Subcutaneous abdominal adipose tissue (tissue), 5 donors: ENCODE data around the gene JPH2.
A peak's percentile ranks its signal among the peaks of the same experiment; 100 is the strongest.

ENCODE experiments used
- H3K27ac ChIP-seq: one replicate; pipeline ENCODE4 v1.7.0; 2013; ENCODE audit warnings: low read depth, mild to moderate bottlenecking, inconsistent platforms, low read length, moderate library complexity
- H3K27me3 ChIP-seq, 5 donors: one replicate each; pipeline ENCODE4 v1.7.0; 2013; ENCODE audit warnings: low read length in 5 of 5, inconsistent platforms in 1 of 5; ENCODE audit not compliant: control insufficient read depth in 5 of 5, insufficient read depth in 4 of 5
- H3K36me3 ChIP-seq, 5 donors: one replicate each; pipeline ENCODE4 v1.7.0; 2013; ENCODE audit warnings: low read length in 5 of 5; ENCODE audit not compliant: control insufficient read depth in 5 of 5, insufficient read depth in 5 of 5
- H3K4me1 ChIP-seq, 5 donors: one replicate each; pipeline ENCODE4 v1.7.0; 2013; ENCODE audit warnings: low read length in 5 of 5, mild to moderate bottlenecking in 3 of 5, moderate library complexity in 1 of 5; ENCODE audit not compliant: control insufficient read depth in 5 of 5, insufficient read depth in 5 of 5
- H3K4me3 ChIP-seq, 5 donors: one replicate each; pipeline ENCODE4 v1.7.0; 2013; ENCODE audit warnings: low read length in 5 of 5, low read depth in 1 of 5
- H3K9ac ChIP-seq, 5 donors: one replicate each; pipeline ENCODE4 v1.7.0; 2013; ENCODE audit warnings: low read length in 5 of 5, mild to moderate bottlenecking in 4 of 5, moderate library complexity in 3 of 5
- H3K9me3 ChIP-seq, 5 donors: one replicate each; pipeline ENCODE4 v1.7.0; 2013; ENCODE audit warnings: low read length in 5 of 5; ENCODE audit not compliant: control insufficient read depth in 5 of 5
- donor health status: healthy.
- donor health status: healthy.
- donor health status: healthy.
- donor health status: healthy.
- donor health status: healthy.

The JPH2 gene

GRCh38 chr20:44181611-44182010, 5.4 kb downstream of the JPH2 start:
- Histone ChIP-seq H3K9ac (no peak overlapping the region), H3K4me1 (peaks cover 0 to 19% (median 1%) of the 10 kb centered on the region in 5 donors), H3K27ac (no peak overlapping the region), H3K9me3 (no peaks in the 10 kb centered on the region), H3K36me3 (no peaks in the 10 kb centered on the region), H3K4me3 (no peak overlapping the region), H3K27me3 (peaks cover 6 to 27% (median 11%) of the 10 kb centered on the region in 5 donors)

- no peak overlapping the region for H3K27ac ChIP-seq
- H3K27me3 ChIP-seq = peaks cover 5 to 26% (median 8%) of the 10 kb centered on the region in 5 donors
- peaks cover 0 to 14% (median 0%) of the 10 kb centered on the region in 5 donors for H3K4me1 ChIP-seq
- no peaks in the 10 kb centered on the region for H3K36me3 ChIP-seq
- no peak overlapping the region for H3K9ac ChIP-seq
- no peak overlapping the region for H3K4me3 ChIP-seq
- no peaks in the 10 kb centered on the region for H3K9me3 ChIP-seq
Observed at GRCh38 chr20:44180814-44181213, 6.2 kb downstream of the JPH2 start.

GRCh38 chr20:44176833-44177534, 10.0 kb downstream of the JPH2 start:
- Histone ChIP-seq H3K27ac (no peak overlapping the region), H3K4me1 (peaks cover 0 to 14% (median 0%) of the 10 kb centered on the region in 5 donors), H3K4me3 (no peak overlapping the region), H3K36me3 (no peaks in the 10 kb centered on the region), H3K9ac (no peak overlapping the region), H3K27me3 (peaks cover 0 to 23% (median 5%) of the 10 kb centered on the region in 5 donors), H3K9me3 (no peaks in the 10 kb centered on the region)

- Histone ChIP-seq H3K4me1 (peaks cover 0 to 15% (median 3%) of the 10 kb centered on the region in 5 donors), H3K9me3 (no peaks in the 10 kb centered on the region), H3K9ac (no peak overlapping the region), H3K4me3 (no peak overlapping the region), H3K27ac (no peak overlapping the region), H3K36me3 (no peaks in the 10 kb centered on the region), H3K27me3 (peaks cover 0 to 14% (median 2%) of the 10 kb centered on the region in 5 donors)
Observed at GRCh38 chr20:44174996-44175765, 11.8 kb downstream of the JPH2 start.

- no peak overlapping the region for H3K4me3 ChIP-seq
- H3K9me3 ChIP-seq = no peaks in the 10 kb centered on the region
- H3K27me3 ChIP-seq = peaks cover 0 to 14% (median 4%) of the 10 kb centered on the region in 5 donors
- H3K4me1 ChIP-seq = peaks cover 0 to 15% (median 3%) of the 10 kb centered on the region in 5 donors
- H3K9ac ChIP-seq = no peak overlapping the region
- H3K36me3 ChIP-seq = no peaks in the 10 kb centered on the region
- no peak overlapping the region for H3K27ac ChIP-seq
Observed at GRCh38 chr20:44173846-44174245, 13.1 kb downstream of the JPH2 start.

- H3K4me1 ChIP-seq = peaks cover 0 to 15% (median 3%) of the 10 kb centered on the region in 5 donors
- no peak overlapping the region for H3K27ac ChIP-seq
- peaks cover 0 to 14% (median 4%) of the 10 kb centered on the region in 5 donors for H3K27me3 ChIP-seq
- no peak overlapping the region for H3K4me3 ChIP-seq
- no peaks in the 10 kb centered on the region for H3K9me3 ChIP-seq
- H3K9ac ChIP-seq = no peak overlapping the region
- H3K36me3 ChIP-seq = no peaks in the 10 kb centered on the region
Observed at GRCh38 chr20:44173116-44173515, 13.9 kb downstream of the JPH2 start.

GRCh38 chr20:44172572-44172950, 14.4 kb downstream of the JPH2 start:
- Histone ChIP-seq H3K36me3 (no peaks in the 10 kb centered on the region), H3K4me1 (peaks cover 0 to 15% (median 3%) of the 10 kb centered on the region in 5 donors), H3K27ac (no peak overlapping the region), H3K9me3 (no peaks in the 10 kb centered on the region), H3K27me3 (peaks cover 0 to 14% (median 4%) of the 10 kb centered on the region in 5 donors), H3K9ac (no peak overlapping the region), H3K4me3 (no peak overlapping the region)

- Histone ChIP-seq H3K27me3 (peaks cover 0 to 11% (median 4%) of the 10 kb centered on the region in 5 donors), H3K4me1 (peaks cover 0 to 18% (median 3%) of the 10 kb centered on the region in 5 donors), H3K9ac (no peak overlapping the region), H3K4me3 (no peak overlapping the region), H3K27ac (no peak overlapping the region), H3K9me3 (no peaks in the 10 kb centered on the region), H3K36me3 (no peaks in the 10 kb centered on the region)
Observed at GRCh38 chr20:44171775-44172571, 15.0 kb downstream of the JPH2 start.

GRCh38 chr20:44170816-44171410, 16.1 kb downstream of the JPH2 start:
- Histone ChIP-seq H3K9ac (peak overlapping the region in 1 of 5 donors; percentile 32), H3K27me3 (peaks cover 0 to 10% (median 2%) of the 10 kb centered on the region in 5 donors), H3K4me1 (peaks cover 8 to 29% (median 13%) of the 10 kb centered on the region in 5 donors), H3K27ac (no peak overlapping the region), H3K36me3 (no peaks in the 10 kb centered on the region), H3K4me3 (no peak overlapping the region), H3K9me3 (no peaks in the 10 kb centered on the region)
